Ascending aorta (tissue), 2 donors: ENCODE measurements around the gene PRKAR1B. TPM values are rescaled to one million over a fixed set of nuclear protein-coding genes. Genes with fewer than 3 reads are reported as not detected.

Experiments used
- DNase-seq, 2 donors: peaks; one replicate each; pipeline ENCODE4 v3.0.0-alpha.2; 2019; ENCODE audit warnings: low spot score in 2 of 2
- H3K27ac ChIP-seq, 2 donors: fragments of 200-600 bp; sonication (generic); one replicate each; pipeline ENCODE4 v1.5.1; 2016 to 2017; ENCODE audit warnings: mild to moderate bottlenecking in 1 of 2
- H3K27me3 ChIP-seq: fragments of 200-600 bp; sonication (generic); one replicate; pipeline ENCODE4 v1.5.1; 2017
- H3K36me3 ChIP-seq, 2 donors: fragments of 200-600 bp; sonication (generic); one replicate each; pipeline ENCODE4 v1.5.1; 2016
- H3K4me1 ChIP-seq, 2 donors: fragments of 200-600 bp; sonication (generic); one replicate each; pipeline ENCODE4 v1.5.1; 2016 to 2017; ENCODE audit warnings: mild to moderate bottlenecking in 1 of 2
- H3K4me3 ChIP-seq, 2 donors: fragments of 200-600 bp; sonication (generic); one replicate each; pipeline ENCODE4 v1.5.1; 2016 to 2017; ENCODE audit warnings: mild to moderate bottlenecking in 1 of 2
- H3K9me3 ChIP-seq, 2 donors: fragments of 200-600 bp; sonication (generic); one replicate each; pipeline ENCODE4 v1.5.1; 2016
- CTCF ChIP-seq, 3 experiments: fragments of 200-600 bp in 2 of 3; fragments of 450-650 bp in 1 of 3; sonication (generic) in 2 of 3; IDR thresholded peaks; one replicate each; pipeline ENCODE4 v1.5.1; 2016 to 2019; ENCODE audit warnings: antibody characterized with exemption in 3 of 3, mild to moderate bottlenecking in 1 of 3, moderate library complexity in 1 of 3
- intact Hi-C: fragments of 100-400 bp; cut with DNase I; formaldehyde crosslinking; loops from one replicate; pipeline ENCODE4 v1.15.1; 2023
- total RNA-seq: library from RNA; depleted of rRNA; stranded (reverse); fragments of >200 nt; gene quantifications from one replicate; pipeline ENCODE4 v1.1.0, GENCODE V29; 2016

The PRKAR1B gene
- total RNA-seq, 1 donor from 2014 or later, result 13.0 TPM

GRCh38 chr7:542713-543500 lies 184.2 kb downstream of the PRKAR1B start:
- DNase-seq, result peak; percentile 55 to 92
- Histone ChIP-seq H3K4me3 (no peak overlapping the region), H3K9me3 (no peaks in the 10 kb centered on the region), H3K27ac (peak overlapping the region; percentile 87 to 89), H3K36me3 (no peaks in the 10 kb centered on the region), H3K27me3 (no peaks in the 10 kb centered on the region), H3K4me1 (peaks cover 20 to 30% of the 10 kb centered on the region in 2 donors)
- intact Hi-C loops, result loop anchor here (1.0 to 2.0 kb wide), 3 partner anchors 21 to 61 kb away; no protein-coding TSS in a partner anchor
- TF ChIP-seq CTCF (IDR thresholded peaks at IDR 0.05), result no peak

GRCh38 chr7:542131-542712 lies 184.9 kb downstream of the PRKAR1B start:
- Histone ChIP-seq H3K9me3 (no peaks in the 10 kb centered on the region), H3K27ac (peak overlapping the region; percentile 87 to 89), H3K4me3 (no peak overlapping the region), H3K4me1 (peaks cover 21 to 35% of the 10 kb centered on the region in 2 donors), H3K27me3 (no peaks in the 10 kb centered on the region), H3K36me3 (no peaks in the 10 kb centered on the region)
- intact Hi-C loops, result loop anchor here (2.0 kb wide), 1 partner anchor 59 kb away; no protein-coding TSS in a partner anchor
- no peak for TF ChIP-seq CTCF (IDR thresholded peaks at IDR 0.05)
- no peak for DNase-seq

GRCh38 chr7:541661-542060 lies 185.4 kb downstream of the PRKAR1B start:
- Histone ChIP-seq H3K4me3 (no peak overlapping the region), H3K27me3 (no peaks in the 10 kb centered on the region), H3K9me3 (no peaks in the 10 kb centered on the region), H3K36me3 (no peaks in the 10 kb centered on the region), H3K4me1 (peaks cover 21 to 35% of the 10 kb centered on the region in 2 donors), H3K27ac (peak overlapping the region; percentile 12 to 89)
- TF ChIP-seq CTCF (IDR thresholded peaks at IDR 0.05), result no peak
- DNase-seq, result no peak
- intact Hi-C loops, result loop anchor here (2.0 kb wide), 1 partner anchor 59 kb away; no protein-coding TSS in a partner anchor

- H3K9me3 ChIP-seq, result no peaks in the 10 kb centered on the region
- peak overlapping the region; percentile 69 to 89 for H3K27ac ChIP-seq
- no peak for DNase-seq
- H3K4me3 ChIP-seq, result no peak overlapping the region
- no peaks in the 10 kb centered on the region for H3K27me3 ChIP-seq
- TF ChIP-seq CTCF (IDR thresholded peaks at IDR 0.05), result no peak
- H3K36me3 ChIP-seq, result no peaks in the 10 kb centered on the region
- peaks cover 21 to 35% of the 10 kb centered on the region in 2 donors for H3K4me1 ChIP-seq
- intact Hi-C loops, result no loop called here
These were observed 186.1 kb downstream of the PRKAR1B start for GRCh38 chr7:540997-541396.

GRCh38 chr7:540579-540978 lies 186.5 kb downstream of the PRKAR1B start:
- Histone ChIP-seq H3K4me1 (peaks cover 21 to 35% of the 10 kb centered on the region in 2 donors), H3K27ac (peak overlapping the region; percentile 69 to 77), H3K36me3 (no peaks in the 10 kb centered on the region), H3K4me3 (no peak overlapping the region), H3K27me3 (no peaks in the 10 kb centered on the region), H3K9me3 (no peaks in the 10 kb centered on the region)
- intact Hi-C loops, result no loop called here
- no peak for TF ChIP-seq CTCF (IDR thresholded peaks at IDR 0.05)
- DNase-seq, result no peak
